ENCODE results near the gene FGGY.

FGGY gene

GRCh38 chr1:59378621-59379370, 81.9 kb downstream of the FGGY start:
- TF ChIP-seq, protein P1, sequence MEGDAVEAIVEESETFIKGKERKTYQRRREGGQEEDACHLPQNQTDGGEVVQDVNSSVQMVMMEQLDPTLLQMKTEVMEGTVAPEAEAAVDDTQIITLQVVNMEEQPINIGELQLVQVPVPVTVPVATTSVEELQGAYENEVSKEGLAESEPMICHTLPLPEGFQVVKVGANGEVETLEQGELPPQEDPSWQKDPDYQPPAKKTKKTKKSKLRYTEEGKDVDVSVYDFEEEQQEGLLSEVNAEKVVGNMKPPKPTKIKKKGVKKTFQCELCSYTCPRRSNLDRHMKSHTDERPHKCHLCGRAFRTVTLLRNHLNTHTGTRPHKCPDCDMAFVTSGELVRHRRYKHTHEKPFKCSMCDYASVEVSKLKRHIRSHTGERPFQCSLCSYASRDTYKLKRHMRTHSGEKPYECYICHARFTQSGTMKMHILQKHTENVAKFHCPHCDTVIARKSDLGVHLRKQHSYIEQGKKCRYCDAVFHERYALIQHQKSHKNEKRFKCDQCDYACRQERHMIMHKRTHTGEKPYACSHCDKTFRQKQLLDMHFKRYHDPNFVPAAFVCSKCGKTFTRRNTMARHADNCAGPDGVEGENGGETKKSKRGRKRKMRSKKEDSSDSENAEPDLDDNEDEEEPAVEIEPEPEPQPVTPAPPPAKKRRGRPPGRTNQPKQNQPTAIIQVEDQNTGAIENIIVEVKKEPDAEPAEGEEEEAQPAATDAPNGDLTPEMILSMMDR (IDR thresholded peaks at IDR 0.05; ENCODE audit: low read depth, low read length, missing control alignments) = no peak
- DNase-seq (ENCODE audit: low read depth) = no peak
- no peak overlapping the region for H3K4me3 ChIP-seq (ENCODE audit: low read depth, low read length)

DNA sequence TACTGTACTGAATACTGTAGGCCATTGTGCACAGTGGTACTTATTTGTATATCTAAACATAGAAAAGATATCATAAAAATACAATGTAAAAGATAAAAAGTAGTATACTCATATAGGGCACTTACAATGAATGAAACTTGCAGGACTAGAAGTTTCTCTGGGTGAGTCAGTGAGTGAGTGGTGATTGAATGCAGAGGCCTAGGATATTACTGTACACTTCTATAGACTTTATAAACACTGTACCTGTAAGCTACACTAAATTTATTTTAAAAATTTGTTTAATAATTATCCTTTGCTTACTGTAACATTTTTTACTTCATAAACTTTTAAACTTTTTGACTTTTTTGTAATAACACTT, 82.5 kb downstream of the FGGY start:
- no peak overlapping the region for H3K4me3 ChIP-seq (ENCODE audit: low read depth, low read length)
- TF ChIP-seq, protein P1 (IDR thresholded peaks at IDR 0.05; ENCODE audit: low read depth, low read length, missing control alignments) = no peak
- DNase-seq (ENCODE audit: low read depth) = no peak

DNA sequence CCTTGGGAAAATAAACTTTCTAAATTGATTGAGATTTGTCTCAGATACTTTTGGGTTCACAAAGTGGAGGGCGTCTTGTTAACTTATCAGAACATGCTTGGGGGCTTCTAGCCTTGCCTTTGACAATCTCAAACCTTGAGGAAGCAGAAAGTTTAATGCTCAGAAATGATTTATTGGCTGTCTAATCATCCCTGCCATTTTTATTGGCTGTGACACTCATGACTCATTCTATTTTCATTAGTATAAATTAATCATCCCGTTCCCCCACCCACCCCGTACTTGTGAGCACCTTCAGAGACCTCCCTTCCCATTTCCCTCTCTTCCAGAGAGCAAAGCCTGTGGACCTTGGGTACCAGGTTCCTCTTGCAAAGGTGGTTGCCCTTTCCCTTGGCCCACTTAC, 87.1 kb downstream of the FGGY start:
- no peak overlapping the region for H3K4me3 ChIP-seq (ENCODE audit: low read depth, low read length)
- no peak for DNase-seq (ENCODE audit: low read depth)
- TF ChIP-seq, protein P1 (IDR thresholded peaks at IDR 0.05; ENCODE audit: low read depth, low read length, missing control alignments) = no peak

DNA sequence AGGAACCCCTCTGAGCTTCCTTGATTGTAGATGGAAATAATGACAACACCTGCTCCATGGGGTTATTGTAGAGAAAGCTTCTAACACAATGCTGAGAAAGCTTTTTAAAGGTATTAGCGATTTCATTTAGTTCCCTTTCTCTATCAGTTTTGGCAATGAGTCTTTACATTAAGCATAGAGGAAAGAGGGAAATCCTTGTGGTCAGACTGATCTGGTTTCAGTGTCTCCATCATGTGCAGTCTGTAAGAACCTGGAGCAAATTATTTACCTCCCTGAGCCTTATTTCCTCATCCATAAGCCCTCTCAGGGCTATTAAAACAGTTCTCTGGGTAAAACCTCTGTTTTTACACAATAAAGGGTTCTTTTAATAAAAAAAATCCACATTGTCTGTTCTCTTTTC, 87.5 kb downstream of the FGGY start:
- TF ChIP-seq, protein P1 (IDR thresholded peaks at IDR 0.05; ENCODE audit: low read depth, low read length, missing control alignments) = no peak
- no peak overlapping the region for H3K4me3 ChIP-seq (ENCODE audit: low read depth, low read length)

GRCh38 chr1:59388191-59388590, 91.3 kb downstream of the FGGY start:
- DNase-seq (ENCODE audit: low read depth) = no peak
- TF ChIP-seq, protein P1 (IDR thresholded peaks at IDR 0.05; ENCODE audit: low read depth, low read length, missing control alignments) = no peak
- H3K4me3 ChIP-seq (ENCODE audit: low read depth, low read length) = no peak overlapping the region

More for the DNA sequence above, 87.5 kb downstream of the FGGY start:
- DNase-seq (ENCODE audit: low read depth) = no peak

DNA sequence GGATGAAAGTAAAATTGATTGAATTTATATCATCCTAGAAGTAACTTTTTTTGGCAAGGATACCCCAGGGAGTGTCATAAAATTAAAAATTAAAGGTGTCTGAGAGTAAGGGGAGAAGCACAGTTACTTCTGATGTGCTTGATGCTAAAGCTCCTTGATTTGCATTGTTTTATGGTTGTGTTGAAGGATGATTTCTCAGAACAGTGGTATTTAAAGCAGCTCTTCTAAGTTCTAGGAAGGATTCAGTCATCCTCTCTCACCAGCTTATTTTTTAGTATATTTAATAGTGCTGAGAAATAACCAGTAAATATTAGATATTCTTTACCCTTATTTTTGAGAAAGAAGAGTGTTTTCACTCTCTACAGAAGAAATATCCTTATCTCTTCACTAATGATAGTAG, 93.0 kb downstream of the FGGY start:
- TF ChIP-seq, protein P1 (IDR thresholded peaks at IDR 0.05; ENCODE audit: low read depth, low read length, missing control alignments) = no peak
- DNase-seq (ENCODE audit: low read depth) = no peak
- no peak overlapping the region for H3K4me3 ChIP-seq (ENCODE audit: low read depth, low read length)

DNA sequence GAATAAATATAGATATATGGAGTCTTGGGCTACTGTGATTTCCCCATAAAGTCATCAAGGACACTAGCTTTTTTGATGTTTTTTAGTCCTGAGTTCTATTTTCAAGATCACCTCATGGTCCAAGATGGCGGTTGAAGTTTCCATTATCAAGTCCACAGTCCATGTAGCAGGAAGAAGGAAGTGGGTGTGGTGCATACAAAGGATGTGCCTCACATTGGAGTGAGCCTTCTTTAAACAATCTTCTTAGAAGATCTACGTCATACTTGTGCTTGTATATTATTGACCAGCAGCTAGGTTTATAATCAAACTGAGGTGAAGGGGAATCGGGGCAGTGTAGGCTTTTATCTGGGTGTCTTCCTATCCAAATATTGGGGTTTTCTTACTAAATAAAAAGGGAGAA, 93.4 kb downstream of the FGGY start:
- no peak for DNase-seq (ENCODE audit: low read depth)
- no peak overlapping the region for H3K4me3 ChIP-seq (ENCODE audit: low read depth, low read length)
- TF ChIP-seq, protein P1 (IDR thresholded peaks at IDR 0.05; ENCODE audit: low read depth, low read length, missing control alignments) = no peak
